ENCODE data around the gene PSME2.
"Not testable (repeated sequence)": the region's sequence is repeated elsewhere in the genome, so short reads cannot be mapped to it uniquely, and the experiment has no call there.

PSME2 gene

GRCh38 chr14:24106672-24107271 lies 39.6 kb downstream of the PSME2 start:
- H3K4me3 ChIP-seq (replicated peaks in 1 of 2; ENCODE audit: low read depth in 2 of 2, low read length in 2 of 2), result no peak overlapping the region
- no peak for TF ChIP-seq CTCF (IDR thresholded peaks at IDR 0.05; ENCODE audit: low read depth, low read length)
- no peak for DNase-seq (ENCODE audit: low read depth in 2 of 2)

- not testable (repeated sequence) for H3K4me3 ChIP-seq (replicated peaks in 1 of 2; ENCODE audit: low read depth in 2 of 2, low read length in 2 of 2); DNase-seq (ENCODE audit: low read depth in 2 of 2)
These were observed 40.7 kb downstream of the PSME2 start for GRCh38 chr14:24105609-24106239.

GRCh38 chr14:24103451-24103850 lies 43.0 kb downstream of the PSME2 start:
- H3K4me3 ChIP-seq (replicated peaks in 1 of 2; ENCODE audit: low read depth in 2 of 2, low read length in 2 of 2), result no peak overlapping the region
- DNase-seq (ENCODE audit: low read depth in 2 of 2), result no peak
- no peak for TF ChIP-seq CTCF (IDR thresholded peaks at IDR 0.05; ENCODE audit: low read depth, low read length)

- DNase-seq (ENCODE audit: low read depth in 2 of 2), result no peak
- TF ChIP-seq CTCF (IDR thresholded peaks at IDR 0.05; ENCODE audit: low read depth, low read length), result no peak
- H3K4me3 ChIP-seq (replicated peaks in 1 of 2; ENCODE audit: low read depth in 2 of 2, low read length in 2 of 2), result no peak overlapping the region
These were observed 43.9 kb downstream of the PSME2 start for GRCh38 chr14:24102357-24103048.

- no peak for DNase-seq (ENCODE audit: low read depth in 2 of 2)
- TF ChIP-seq CTCF (IDR thresholded peaks at IDR 0.05; ENCODE audit: low read depth, low read length), result no peak
- no peak overlapping the region for H3K4me3 ChIP-seq (replicated peaks in 1 of 2; ENCODE audit: low read depth in 2 of 2, low read length in 2 of 2)
These were observed 45.4 kb downstream of the PSME2 start for GRCh38 chr14:24100982-24101494.

GRCh38 chr14:24100197-24100981 lies 46.0 kb downstream of the PSME2 start:
- no peak for TF ChIP-seq CTCF (IDR thresholded peaks at IDR 0.05; ENCODE audit: low read depth, low read length)
- no peak overlapping the region for H3K4me3 ChIP-seq (replicated peaks in 1 of 2; ENCODE audit: low read depth in 2 of 2, low read length in 2 of 2)
- DNase-seq (ENCODE audit: low read depth in 2 of 2), result no peak
